Common myeloid progenitor, CD34-positive (primary cell): ENCODE results near the gene SEPTIN10.

Experiments used
- CTCF ChIA-PET: fragments of 350-600 bp; sonication (Branson Sonifier 250); formaldehyde crosslinking; loops from one replicate; lab custom pipeline; 2021; ENCODE audit warnings: antibody characterized with exemption; lab: Charles Lee
- POLR2A ChIA-PET: fragments of 350-600 bp; sonication (Branson Sonifier 250); formaldehyde crosslinking; loops from one replicate; lab custom pipeline; 2021; ENCODE audit warnings: antibody characterized with exemption; lab: Charles Lee
- DNase-seq, 3 donors: peaks; one replicate each; pipeline versions ENCODE4 v3.0.0 to v3.0.0-alpha.2; 2013
- H3K27ac ChIP-seq, 2 experiments: 1 replicate in 1 of 2; 2 replicates in 1 of 2; pipeline ENCODE4 v1.7.0; 2013; ENCODE audit warnings: inconsistent platforms in 2 of 2, low read length in 2 of 2, mild to moderate bottlenecking in 2 of 2, low read depth in 1 of 2, moderate library complexity in 1 of 2; ENCODE audit not compliant: severe bottlenecking in 2 of 2, insufficient read depth in 1 of 2, poor library complexity in 1 of 2
- H3K27me3 ChIP-seq, 5 experiments: replicated peaks in 2 of 5; 1 replicate in 3 of 5; 2 replicates in 2 of 5; pipeline versions ENCODE4 v1.6.1 to v1.7.0; 2013; ENCODE audit warnings: low read length in 4 of 5, mild to moderate bottlenecking in 2 of 5, moderate library complexity in 2 of 5, inconsistent platforms in 1 of 5; ENCODE audit not compliant: insufficient read depth in 5 of 5, control insufficient read depth in 4 of 5
- H3K36me3 ChIP-seq, 4 experiments: 1 replicate in 2 of 4; 2 replicates in 2 of 4; pipeline versions ENCODE4 v1.6.1 to v1.7.0; 2013; ENCODE audit warnings: low read length in 3 of 4, control low read depth in 1 of 4, mild to moderate bottlenecking in 1 of 4; ENCODE audit not compliant: control insufficient read depth in 4 of 4, insufficient read depth in 4 of 4
- H3K4me1 ChIP-seq, 4 experiments: 1 replicate in 3 of 4; 2 replicates in 1 of 4; pipeline versions ENCODE4 v1.6.1 to v1.7.1; 2013; ENCODE audit warnings: low read length in 3 of 4, mild to moderate bottlenecking in 3 of 4, control low read depth in 1 of 4, inconsistent platforms in 1 of 4, moderate library complexity in 1 of 4; ENCODE audit not compliant: control insufficient read depth in 4 of 4, insufficient read depth in 4 of 4; ENCODE audit errors: control extremely low read depth in 1 of 4
- H3K4me3 ChIP-seq, 7 experiments: 1 replicate in 4 of 7; 2 replicates in 3 of 7; pipeline versions ENCODE4 v1.5.1 to v1.7.0; 2013; ENCODE audit warnings: mild to moderate bottlenecking in 7 of 7, low read length in 6 of 7, moderate library complexity in 6 of 7, inconsistent platforms in 2 of 7, low read depth in 2 of 7, control low read depth in 1 of 7; ENCODE audit not compliant: insufficient read depth in 4 of 7, control insufficient read depth in 1 of 7; ENCODE audit errors: extremely low read depth in 1 of 7
- H3K9me3 ChIP-seq, 5 experiments: 1 replicate in 4 of 5; 2 replicates in 1 of 5; pipeline versions ENCODE4 v1.6.1 to v1.7.1; 2013; ENCODE audit warnings: low read length in 4 of 5, mild to moderate bottlenecking in 2 of 5, inconsistent platforms in 1 of 5, low read depth in 1 of 5, moderate library complexity in 1 of 5; ENCODE audit not compliant: control insufficient read depth in 4 of 5, insufficient read depth in 2 of 5; ENCODE audit errors: control extremely low read depth in 1 of 5
- WGBS: methylation state at CpG from one replicate; pipeline ENCODE4 v1.1.5; 2013; ENCODE audit not compliant: insufficient coverage; 5-methylcytosine and 5-hydroxymethylcytosine counted together

Gene SEPTIN10

GRCh38 chr2:109611467-109612095 lies 2.2 kb downstream of the SEPTIN10 start:
- Histone ChIP-seq H3K27ac (no peak overlapping the region), H3K27me3 (peaks cover 20 to 98% (median 37%) of the 10 kb centered on the region in 5 experiments), H3K9me3 (peaks cover 0 to 4% (median 3%) of the 10 kb centered on the region in 5 experiments), H3K36me3 (no peaks in the 10 kb centered on the region), H3K4me1 (peaks cover 0 to 15% (median 11%) of the 10 kb centered on the region in 4 experiments), H3K4me3 (no peak overlapping the region)
- ChIA-PET CTCF (no interaction called here), POLR2A (no interaction called here)
- DNase-seq, result no peak
- WGBS, result 92% methylated on average over 2 of the region's 5 CpGs

GRCh38 chr2:109609352-109610024 lies 4.3 kb downstream of the SEPTIN10 start:
- no CpG with 5 or more reads among the region's 8 CpGs for WGBS
- Histone ChIP-seq H3K27ac (no peak overlapping the region), H3K9me3 (no peaks in the 10 kb centered on the region), H3K36me3 (no peaks in the 10 kb centered on the region), H3K4me1 (peaks cover 0 to 8% (median 6%) of the 10 kb centered on the region in 4 experiments), H3K4me3 (no peak overlapping the region), H3K27me3 (peaks cover 14 to 84% (median 25%) of the 10 kb centered on the region in 5 experiments)
- DNase-seq, result no peak
- ChIA-PET CTCF (no interaction called here), POLR2A (no interaction called here)

- ChIA-PET CTCF (no interaction called here), POLR2A (no interaction called here)
- peaks cover 14 to 66% (median 17%) of the 10 kb centered on the region in 5 experiments for H3K27me3 ChIP-seq
- no peak for DNase-seq
- no CpG with 5 or more reads among the region's 2 CpGs for WGBS
- H3K27ac ChIP-seq, result no peak overlapping the region
- no peak overlapping the region for H3K4me3 ChIP-seq
- no peaks in the 10 kb centered on the region for H3K4me1 ChIP-seq
- no peaks in the 10 kb centered on the region for H3K9me3 ChIP-seq
- no peaks in the 10 kb centered on the region for H3K36me3 ChIP-seq
Observed at GRCh38 chr2:109607766-109608165, 6.0 kb downstream of the SEPTIN10 start.

GRCh38 chr2:109604597-109604996 lies 9.2 kb downstream of the SEPTIN10 start:
- POLR2A ChIA-PET, result no interaction called here
- DNase-seq, result no peak
- no peaks in the 10 kb centered on the region for H3K36me3 ChIP-seq
- peaks cover 3 to 37% (median 8%) of the 10 kb centered on the region in 5 experiments for H3K27me3 ChIP-seq
- H3K27ac ChIP-seq, result no peak overlapping the region
- H3K9me3 ChIP-seq, result no peaks in the 10 kb centered on the region
- H3K4me1 ChIP-seq, result no peaks in the 10 kb centered on the region
- 96% methylated on average over 5 of the region's 5 CpGs for WGBS
- CTCF ChIA-PET, result no interaction called here
- H3K4me3 ChIP-seq, result no peak overlapping the region

- no peak overlapping the region for H3K27ac ChIP-seq
- ChIA-PET CTCF (no interaction called here), POLR2A (interaction anchor here (0.7 to 0.9 kb wide), 2 partner anchors 10 to 71 kb away, joined by 4 to 6 read pairs; no protein-coding TSS in a partner anchor)
- no peaks in the 10 kb centered on the region for H3K36me3 ChIP-seq
- no peaks in the 10 kb centered on the region for H3K9me3 ChIP-seq
- no peaks in the 10 kb centered on the region for H3K4me1 ChIP-seq
- peaks cover 0 to 20% (median 5%) of the 10 kb centered on the region in 5 experiments for H3K27me3 ChIP-seq
- no peak for DNase-seq
- WGBS, result 100% methylated on average over 1 of the region's 3 CpGs
- H3K4me3 ChIP-seq, result no peak overlapping the region
Observed at GRCh38 chr2:109602617-109603188, 11.1 kb downstream of the SEPTIN10 start.

- POLR2A ChIA-PET, result interaction anchor here (0.7 to 0.9 kb wide), 2 partner anchors 11 to 72 kb away, joined by 4 to 6 read pairs; no protein-coding TSS in a partner anchor
- no peaks in the 10 kb centered on the region for H3K9me3 ChIP-seq
- H3K4me1 ChIP-seq, result no peaks in the 10 kb centered on the region
- CTCF ChIA-PET, result no interaction called here
- no peak overlapping the region for H3K27ac ChIP-seq
- no peak overlapping the region for H3K4me3 ChIP-seq
- H3K27me3 ChIP-seq, result peaks cover 0 to 11% (median 3%) of the 10 kb centered on the region in 5 experiments
- WGBS, result 100% methylated on average over 4 of the region's 6 CpGs
- no peak for DNase-seq
- no peaks in the 10 kb centered on the region for H3K36me3 ChIP-seq
Observed at GRCh38 chr2:109601783-109602182, 12.0 kb downstream of the SEPTIN10 start.

GRCh38 chr2:109597283-109597682 lies 16.5 kb downstream of the SEPTIN10 start:
- no peak for DNase-seq
- Histone ChIP-seq H3K27ac (no peak overlapping the region), H3K9me3 (no peaks in the 10 kb centered on the region), H3K27me3 (peaks cover 0 to 3% (median 0%) of the 10 kb centered on the region in 5 experiments), H3K4me1 (no peaks in the 10 kb centered on the region), H3K36me3 (no peaks in the 10 kb centered on the region), H3K4me3 (no peak overlapping the region)
- ChIA-PET CTCF (no interaction called here), POLR2A (no interaction called here)
- 100% methylated on average over 3 of the region's 3 CpGs for WGBS
